BJ (cell line): ENCODE results near the gene PDILT. TPM values are rescaled to one million over a fixed set of nuclear protein-coding genes. Genes with fewer than 3 reads are reported as not detected.

Experiments used
- CTCF ChIA-PET: fragments of 350-600 bp; formaldehyde crosslinking; extraction: SDS; loops from one replicate; lab custom pipeline; 2021; ENCODE audit warnings: antibody characterized with exemption, inconsistent platforms; lab: Yijun Ruan, JAX
- POLR2A ChIA-PET: fragments of 300-600 bp; sonication (Branson Sonifier 250); formaldehyde crosslinking; extraction: SDS; loops from one replicate; lab custom pipeline; 2021; ENCODE audit warnings: antibody characterized with exemption; lab: Charles Lee
- DNase-seq: peaks from one replicate; pipeline ENCODE4 v3.0.0-alpha.2; 2011; ENCODE audit warnings: low read depth
- H3K27me3 ChIP-seq: 2 replicates; pipeline ENCODE4 v1.6.0; 2011; ENCODE audit warnings: low read length; ENCODE audit not compliant: control insufficient read depth, insufficient read depth
- H3K36me3 ChIP-seq: 2 replicates; pipeline ENCODE4 v1.5.1; 2011; ENCODE audit warnings: low read length; ENCODE audit not compliant: control insufficient read depth, insufficient read depth
- H3K4me3 ChIP-seq: 2 replicates; pipeline ENCODE4 v1.5.1; 2011; ENCODE audit warnings: low read depth, mild to moderate bottlenecking, control low read depth, low read length
- CTCF ChIP-seq: IDR thresholded peaks from 2 replicates; pipeline ENCODE4 v1.5.1; 2011; ENCODE audit warnings: low read depth, mild to moderate bottlenecking, control low read depth, inconsistent platforms, low read length, moderate library complexity; ENCODE audit not compliant: insufficient read depth
- polyA plus RNA-seq: library from polyadenylated mRNA; depleted of rRNA; stranded (reverse); fragments of >200 nt; gene quantifications from 2 replicates; pipeline ENCODE4 v1.2.3, GENCODE V29; 2011

Gene PDILT
- polyA plus RNA-seq, 1 experiment, result not detected

- POLR2A ChIA-PET, result no interaction called here
- no peak for TF ChIP-seq CTCF
Observed at GRCh38 chr16:20336955-20337354, 67.6 kb downstream of the PDILT start.

GRCh38 chr16:20334396-20334795 lies 70.1 kb downstream of the PDILT start:
- DNase-seq, result no peak
- ChIA-PET CTCF (no interaction called here), POLR2A (interaction anchor here (0.6 kb wide), 1 partner anchor 15 kb away, joined by 9 read pairs; no protein-coding TSS in a partner anchor)
- H3K27me3 ChIP-seq, result no peaks in the 10 kb centered on the region
- H3K4me3 ChIP-seq, result no peak overlapping the region
- TF ChIP-seq CTCF, result no peak
- H3K36me3 ChIP-seq, result no peaks in the 10 kb centered on the region

More at GRCh38 chr16:20336955-20337354, 67.6 kb downstream of the PDILT start:
- H3K27me3 ChIP-seq, result no peaks in the 10 kb centered on the region
- no peaks in the 10 kb centered on the region for H3K36me3 ChIP-seq
- CTCF ChIA-PET, result no interaction called here
- DNase-seq, result no peak
- no peak overlapping the region for H3K4me3 ChIP-seq

DNA sequence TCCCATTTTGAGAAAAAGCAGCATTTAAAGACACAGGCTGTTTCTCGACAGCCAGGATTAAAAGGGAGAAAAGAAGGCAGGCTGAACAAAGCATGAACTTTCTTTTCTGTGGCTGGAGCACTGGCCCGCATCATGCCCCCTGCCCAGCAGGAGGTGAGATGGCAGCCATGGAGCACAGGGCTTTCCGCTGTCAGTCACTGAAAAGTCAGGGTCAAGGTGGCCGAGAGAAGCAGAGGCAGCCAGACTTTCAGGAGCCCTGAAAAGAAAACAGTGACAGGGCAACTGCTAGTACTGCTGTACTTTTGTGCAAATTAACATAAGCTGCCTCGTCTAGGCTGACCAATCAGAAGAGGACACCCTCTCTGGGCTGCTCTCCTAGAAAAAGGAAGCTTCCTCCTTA lies 71.4 kb downstream of the PDILT start:
- CTCF ChIA-PET, result no interaction called here
- no peak for TF ChIP-seq CTCF

GRCh38 chr16:20332411-20332810 lies 72.1 kb downstream of the PDILT start:
- H3K36me3 ChIP-seq, result no peaks in the 10 kb centered on the region
- no peaks in the 10 kb centered on the region for H3K27me3 ChIP-seq
- CTCF ChIA-PET, result no interaction called here
- no peak for DNase-seq
- no peak for TF ChIP-seq CTCF
- H3K4me3 ChIP-seq, result no peak overlapping the region
- POLR2A ChIA-PET, result no interaction called here

More for the DNA sequence above, 71.4 kb downstream of the PDILT start:
- POLR2A ChIA-PET, result no interaction called here
- Histone ChIP-seq H3K27me3 (no peaks in the 10 kb centered on the region), H3K36me3 (no peaks in the 10 kb centered on the region), H3K4me3 (no peak overlapping the region)
- DNase-seq, result no peak

DNA sequence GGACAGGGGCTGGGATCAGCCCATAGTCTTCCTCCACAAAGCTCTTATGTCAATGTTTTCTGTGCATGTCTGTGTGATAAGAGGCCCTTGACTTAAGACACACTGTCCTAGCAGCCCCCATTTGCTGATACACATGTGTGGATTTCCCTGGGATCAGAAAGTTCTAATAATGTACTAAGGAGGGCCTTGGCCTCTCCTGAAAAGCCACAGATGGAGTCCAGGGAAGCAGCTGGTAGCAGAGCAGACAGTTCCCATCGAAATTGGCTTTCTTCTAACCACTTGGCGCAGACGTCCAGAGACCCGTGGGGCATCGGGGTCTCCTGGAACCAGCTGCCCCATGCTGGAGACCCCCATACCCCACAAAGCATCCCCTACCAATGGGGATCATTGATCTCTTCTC lies 72.9 kb downstream of the PDILT start:
- Histone ChIP-seq H3K27me3 (no peaks in the 10 kb centered on the region), H3K4me3 (no peak overlapping the region), H3K36me3 (no peaks in the 10 kb centered on the region)
- TF ChIP-seq CTCF, result no peak
- no peak for DNase-seq
- ChIA-PET POLR2A (no interaction called here), CTCF (no interaction called here)
